ENCODE measurements around the gene JARID2.

DNA sequence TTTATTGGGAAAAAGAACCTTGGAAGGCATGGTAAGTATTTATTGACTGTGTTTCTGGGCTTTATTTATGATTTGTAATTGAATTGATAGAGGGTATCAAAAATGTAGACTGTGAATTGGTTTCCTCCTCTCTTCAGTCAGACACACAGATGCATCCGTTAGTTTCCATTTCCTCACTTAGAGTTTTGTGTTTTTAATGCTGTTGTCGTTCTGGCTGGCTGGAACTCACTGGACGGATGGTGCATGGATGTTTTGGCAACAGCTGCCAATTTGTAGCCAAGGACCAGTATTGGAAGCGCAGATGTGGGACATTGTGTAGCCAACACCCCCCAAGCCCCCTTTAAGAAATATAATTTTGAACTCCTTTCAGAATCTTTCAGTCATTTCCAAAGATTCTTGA is 134.5 kb downstream of the JARID2 start:
- TF ChIP-seq CTCF (IDR thresholded peaks at IDR 0.05; ENCODE audit: insufficient read depth, low read depth, low read length) (no peak), EZH2 (IDR thresholded peaks at IDR 0.05; ENCODE audit: insufficient read depth, low read length) (no peak)
